ENCODE data around the gene BMAL1.
"Not testable (repeated sequence)": the region's sequence is repeated elsewhere in the genome, so short reads cannot be mapped to it uniquely, and the experiment has no call there.

BMAL1 gene

GRCh38 chr11:13277768-13278608 is at the start of gene BMAL1:
BMAL1 (plus strand) TSS chr11:13277790; CDS start chr11:13354309, 76,519 bp downstream.
- peak; percentile 81 for DNase-seq

- no peak for DNase-seq
Measured at GRCh38 chr11:13228572-13228971, 49.0 kb upstream of the BMAL1 start.

DNA sequence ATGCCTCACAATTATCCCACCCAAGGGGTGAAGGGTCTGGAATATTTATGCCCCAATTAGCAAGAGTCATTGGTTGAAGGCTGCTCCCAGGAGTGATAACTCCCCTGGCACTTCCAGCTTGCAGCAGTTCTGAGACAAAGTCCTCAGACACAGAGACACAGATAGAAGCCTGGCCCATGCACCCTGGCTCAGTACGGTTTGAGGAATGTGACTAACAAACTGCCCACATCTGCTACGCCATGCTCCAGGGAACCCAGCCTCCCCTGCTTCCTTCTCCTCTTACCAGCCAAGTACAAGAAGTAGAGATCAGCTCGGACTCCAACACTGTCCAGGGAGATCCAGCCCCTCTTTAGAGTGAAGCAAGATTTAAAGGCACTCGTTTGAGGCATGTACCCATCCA is 48.5 kb upstream of the BMAL1 start:
- DNase-seq = no peak

- DNase-seq = no peak
Measured at GRCh38 chr11:13229711-13230318, 47.8 kb upstream of the BMAL1 start.

GRCh38 chr11:13233173-13233745 is 44.3 kb upstream of the BMAL1 start:
- no peak for DNase-seq

GRCh38 chr11:13235895-13236294 is 41.7 kb upstream of the BMAL1 start:
- no peak for DNase-seq

GRCh38 chr11:13236626-13237025 is 41.0 kb upstream of the BMAL1 start:
- DNase-seq = no peak

GRCh38 chr11:13237761-13238160 is 39.8 kb upstream of the BMAL1 start:
- DNase-seq = no peak

DNA sequence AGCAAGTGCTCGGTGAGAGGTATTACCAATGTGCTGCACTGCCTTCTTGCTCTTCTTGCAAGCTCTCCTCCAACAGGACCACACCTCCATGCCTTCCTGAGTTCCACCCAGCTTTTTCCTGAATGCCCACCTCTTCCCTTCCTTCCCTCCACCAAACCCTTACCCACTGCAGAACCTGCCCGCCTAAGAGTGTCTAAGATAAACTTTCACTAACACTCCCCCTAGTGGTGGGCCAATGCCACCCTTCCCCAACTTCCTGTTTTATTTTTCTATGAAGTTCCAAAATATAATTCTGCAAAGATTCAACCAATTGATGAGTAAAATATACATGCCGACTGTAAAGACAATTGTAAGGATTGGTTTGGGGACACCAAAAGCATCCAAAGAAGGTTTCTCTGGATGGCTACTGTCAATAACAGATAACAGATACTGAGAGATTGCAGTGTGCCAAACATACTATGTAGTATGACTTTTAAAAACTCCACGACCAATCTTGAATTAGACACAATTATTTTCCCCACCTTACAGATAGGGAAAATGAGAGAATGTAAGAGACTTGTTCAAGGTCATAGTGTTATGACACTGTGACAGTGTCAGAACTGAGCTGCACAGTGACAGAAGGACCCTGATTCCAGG is 38.6 kb upstream of the BMAL1 start:
- DNase-seq = peak; percentile 67

GRCh38 chr11:13242564-13242963 is 35.0 kb upstream of the BMAL1 start:
- no peak for DNase-seq

DNA sequence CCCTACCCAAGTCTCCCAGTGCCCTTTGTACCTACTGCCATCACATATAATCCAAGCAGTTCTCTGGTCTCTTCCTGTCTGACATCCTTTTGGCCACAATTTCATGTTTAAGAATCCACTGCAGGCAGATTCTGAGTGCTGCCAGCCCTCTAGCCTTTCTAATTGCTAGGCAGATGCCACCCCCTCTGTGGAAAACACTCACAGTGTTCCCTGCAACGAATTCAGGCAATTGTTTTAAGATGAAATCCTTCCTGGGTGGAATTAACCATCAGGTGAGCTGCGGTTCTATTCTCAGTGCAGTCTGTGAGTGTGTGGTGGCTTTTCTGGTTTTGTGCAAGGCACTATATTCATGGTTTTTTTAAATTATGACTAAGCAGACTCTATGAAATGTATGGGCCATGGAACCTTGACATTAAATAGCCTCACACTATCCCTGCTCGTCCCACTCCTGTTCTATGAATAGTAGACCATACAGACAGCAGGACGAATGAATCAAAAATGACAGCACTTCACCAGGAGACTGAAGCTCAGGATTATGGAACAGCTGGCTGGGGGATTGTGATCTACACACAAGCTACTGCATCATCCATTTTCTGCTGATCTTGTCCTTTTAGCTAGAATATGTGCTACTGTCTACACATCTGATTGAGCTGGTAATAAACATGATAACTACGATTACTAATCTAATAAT is 29.8 kb upstream of the BMAL1 start:
- no peak for DNase-seq

DNA sequence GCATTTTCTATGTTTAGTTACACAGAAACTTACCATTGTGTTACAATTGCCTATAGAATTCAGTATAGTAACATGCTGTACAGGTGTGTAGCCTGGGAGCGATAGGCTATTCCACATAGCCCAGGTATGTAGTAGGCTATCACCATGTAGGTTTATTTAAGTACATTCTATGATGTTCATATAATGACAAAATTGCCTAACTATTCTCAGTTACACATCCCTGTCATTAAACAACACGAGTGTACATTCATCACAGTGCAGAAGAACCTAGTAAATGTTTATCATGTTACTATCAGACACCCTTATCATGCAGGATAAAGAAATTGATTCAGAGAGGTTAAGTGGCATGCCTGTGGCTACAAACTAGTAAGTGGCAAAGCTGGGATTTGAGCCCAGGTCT is 28.4 kb upstream of the BMAL1 start:
- DNase-seq = no peak

DNA sequence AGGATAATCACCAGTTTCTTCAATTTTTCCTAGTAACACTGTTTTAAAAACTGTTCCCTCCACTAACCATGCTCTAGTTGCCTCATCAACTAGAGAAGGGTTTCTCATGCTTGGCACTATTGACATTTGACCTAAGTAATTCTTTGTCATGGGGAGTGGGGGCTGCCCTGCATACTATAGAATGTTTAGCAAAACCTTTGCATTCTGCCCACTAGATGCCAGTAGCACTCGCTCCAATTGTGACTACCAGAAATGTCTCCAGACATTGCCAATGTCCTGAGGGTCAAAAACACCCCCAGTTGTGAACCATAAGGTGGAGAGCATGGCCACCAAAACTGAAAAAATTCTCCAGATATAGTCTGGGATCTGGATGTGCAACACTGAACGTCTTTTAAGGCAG is 27.6 kb upstream of the BMAL1 start:
- no peak for DNase-seq

DNA sequence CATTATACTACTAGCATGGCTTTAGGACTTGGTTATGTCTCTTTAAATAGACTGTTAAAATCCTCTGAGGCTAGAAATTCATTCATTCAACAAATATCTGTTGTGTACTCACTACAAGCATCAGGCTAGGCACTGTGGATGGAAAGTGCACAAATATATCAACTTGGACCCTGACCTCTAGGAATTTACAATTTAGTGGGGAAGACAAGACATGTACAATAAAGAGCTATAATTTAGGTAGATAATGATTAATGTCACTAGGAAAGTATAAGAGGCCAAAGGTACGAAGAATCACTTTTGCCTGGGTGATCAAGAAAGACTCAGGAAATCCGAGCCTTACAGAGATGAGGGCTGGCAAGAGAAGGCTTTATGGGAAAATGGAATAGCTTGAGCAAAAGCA is 25.6 kb upstream of the BMAL1 start:
- no peak for DNase-seq

DNA sequence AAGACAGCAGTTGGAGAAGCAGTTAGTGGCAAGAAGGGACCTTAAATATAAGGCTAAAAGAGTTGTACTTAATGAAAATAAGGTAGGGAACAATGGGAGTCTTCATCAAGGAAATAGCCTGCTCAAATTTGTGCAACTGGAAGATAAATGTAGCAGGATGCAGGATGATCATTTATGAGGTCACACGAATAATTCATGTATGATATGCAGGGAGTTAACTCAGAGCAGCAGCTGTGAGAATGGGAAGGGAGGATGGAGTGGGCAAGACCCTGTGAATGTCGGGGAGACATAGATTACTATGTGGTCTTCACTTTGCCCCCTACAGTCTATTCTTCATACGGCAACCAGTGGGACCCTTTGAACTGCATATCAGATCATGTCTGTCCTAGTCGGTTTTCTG is 25.2 kb upstream of the BMAL1 start:
- no peak for DNase-seq

- no peak for DNase-seq
Measured at GRCh38 chr11:13256216-13256615, 21.4 kb upstream of the BMAL1 start.

DNA sequence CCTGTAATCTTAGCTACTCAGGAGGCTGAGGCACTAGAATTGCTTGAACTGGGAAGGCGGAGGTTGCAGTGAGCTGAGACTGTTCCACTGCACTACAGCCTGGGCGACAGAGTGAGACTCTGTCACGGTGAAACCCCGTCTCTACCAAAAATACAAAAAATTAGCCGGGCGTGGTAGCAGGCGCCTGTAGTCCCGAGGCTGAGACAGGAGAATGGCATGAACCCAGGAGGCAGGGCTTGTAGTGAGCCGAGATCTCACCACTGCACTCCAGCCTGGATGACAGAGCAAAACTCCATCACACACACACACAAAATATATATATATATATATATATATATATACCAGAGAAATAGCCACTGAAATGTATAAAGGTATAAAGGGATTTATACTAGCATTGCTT is 19.5 kb upstream of the BMAL1 start:
- not testable (repeated sequence) for DNase-seq

DNA sequence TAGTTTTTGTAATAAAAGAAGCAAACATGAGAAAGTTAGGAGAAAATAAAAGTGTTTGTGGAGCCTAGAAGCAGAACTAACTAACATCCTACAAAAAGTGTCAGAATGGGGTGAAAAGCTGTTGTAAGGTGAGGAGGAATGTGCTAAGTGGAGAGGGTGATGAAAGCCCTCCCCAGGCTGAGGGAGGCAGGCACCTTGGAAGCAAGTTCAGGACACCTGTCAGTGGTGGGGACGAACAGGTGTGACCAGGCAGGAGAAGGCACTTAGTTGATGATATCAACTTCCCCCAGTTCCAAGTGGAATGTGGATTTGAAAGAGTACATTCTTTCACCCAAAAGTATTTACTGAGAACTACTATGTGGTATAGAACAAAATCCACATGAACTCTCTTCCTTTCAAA is 18.7 kb upstream of the BMAL1 start:
- no peak for DNase-seq

DNA sequence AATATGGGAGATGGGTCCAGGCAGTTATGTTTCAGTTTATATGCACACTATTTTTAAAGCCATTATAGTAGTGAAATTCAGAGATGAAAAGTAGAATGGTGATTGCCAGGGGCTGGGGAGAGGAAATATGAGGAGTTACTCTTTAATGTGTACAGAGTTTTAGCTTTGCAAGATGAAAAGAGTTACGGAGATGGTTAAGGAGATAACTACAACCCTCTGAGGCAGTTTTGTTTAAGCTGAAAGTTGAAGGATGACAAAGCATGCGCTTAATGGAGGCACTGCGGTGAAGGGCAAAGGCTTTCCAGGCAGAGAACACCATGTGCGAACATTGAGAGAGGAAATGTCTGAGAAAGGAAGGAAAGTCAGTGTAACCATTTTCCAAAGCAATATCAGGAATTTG is 18.2 kb upstream of the BMAL1 start:
- DNase-seq = no peak

DNA sequence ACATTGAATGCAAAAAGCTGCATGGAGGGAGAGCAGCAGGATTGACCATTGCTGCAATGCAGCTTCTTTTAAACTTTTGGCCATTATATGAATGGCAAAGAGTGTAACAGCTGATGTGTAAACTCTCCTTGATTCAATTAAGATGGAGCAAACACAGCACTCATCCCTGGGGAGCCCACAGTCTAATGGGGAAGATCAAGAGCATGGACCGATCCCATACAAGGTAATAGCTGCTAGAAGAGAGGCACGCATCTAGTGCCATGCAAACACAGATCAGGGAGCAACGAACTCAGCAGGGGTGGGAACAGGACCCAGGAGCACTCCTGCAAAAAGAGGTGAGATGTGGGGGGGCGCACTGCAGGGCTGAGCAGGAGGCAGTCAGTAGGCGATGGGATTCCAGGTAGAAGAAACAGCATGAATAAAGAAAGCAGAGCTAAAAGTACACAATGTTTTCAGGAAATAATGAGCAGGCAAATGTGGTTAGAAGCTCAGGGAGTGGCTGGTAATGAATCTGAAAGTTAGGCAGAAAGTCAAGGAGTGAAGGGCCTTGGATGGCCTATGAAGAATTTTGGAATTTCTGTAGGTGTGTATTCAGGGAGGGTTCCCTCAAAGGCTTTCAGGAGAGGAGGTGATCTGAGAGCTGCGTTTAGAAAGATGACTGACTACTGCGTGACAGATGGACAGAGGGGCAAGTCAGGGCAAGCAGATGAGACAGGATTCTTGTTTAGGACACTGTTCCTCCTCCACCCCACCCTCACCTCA is 17.2 kb upstream of the BMAL1 start:
- DNase-seq = no peak

DNA sequence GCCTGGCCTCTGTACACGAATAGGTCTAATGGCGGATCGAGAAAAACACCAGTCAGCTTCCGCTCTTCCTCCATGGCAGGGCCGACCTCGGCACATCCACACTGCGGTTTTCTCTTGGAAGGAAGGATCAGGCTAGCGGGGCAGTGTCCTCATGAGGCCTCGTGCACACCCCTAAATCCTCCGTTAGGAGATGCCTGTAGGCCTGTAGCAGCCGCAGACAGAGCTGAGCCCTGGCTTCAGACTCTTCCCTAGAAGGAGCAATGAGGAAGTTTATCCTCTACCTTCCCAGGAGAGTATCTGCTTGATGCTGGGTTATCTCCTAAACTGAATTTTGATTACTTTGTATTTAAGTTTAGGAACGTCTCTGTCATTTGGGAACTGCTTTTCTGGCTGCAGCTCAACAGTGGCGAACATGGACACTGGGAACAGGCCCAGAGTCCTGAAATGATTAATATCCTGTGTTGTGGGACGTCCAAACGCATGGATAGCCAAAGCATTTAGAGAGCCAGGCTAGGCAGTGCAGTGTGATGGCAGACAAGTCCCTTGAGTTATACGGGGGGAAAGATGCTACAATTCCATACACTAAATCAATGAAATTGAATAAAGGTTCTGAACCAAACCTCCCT is 16.5 kb upstream of the BMAL1 start:
- no peak for DNase-seq

- DNase-seq = no peak
Measured at GRCh38 chr11:13261591-13262061, 16.0 kb upstream of the BMAL1 start.
